GM19238 (cell line): ENCODE results near the gene DVL1.

Experiments
- DNase-seq: peaks from one replicate; pipeline ENCODE4 v3.0.0; 2011; ENCODE audit warnings: low spot score; ENCODE audit not compliant: insufficient read length

DVL1 gene

DNA sequence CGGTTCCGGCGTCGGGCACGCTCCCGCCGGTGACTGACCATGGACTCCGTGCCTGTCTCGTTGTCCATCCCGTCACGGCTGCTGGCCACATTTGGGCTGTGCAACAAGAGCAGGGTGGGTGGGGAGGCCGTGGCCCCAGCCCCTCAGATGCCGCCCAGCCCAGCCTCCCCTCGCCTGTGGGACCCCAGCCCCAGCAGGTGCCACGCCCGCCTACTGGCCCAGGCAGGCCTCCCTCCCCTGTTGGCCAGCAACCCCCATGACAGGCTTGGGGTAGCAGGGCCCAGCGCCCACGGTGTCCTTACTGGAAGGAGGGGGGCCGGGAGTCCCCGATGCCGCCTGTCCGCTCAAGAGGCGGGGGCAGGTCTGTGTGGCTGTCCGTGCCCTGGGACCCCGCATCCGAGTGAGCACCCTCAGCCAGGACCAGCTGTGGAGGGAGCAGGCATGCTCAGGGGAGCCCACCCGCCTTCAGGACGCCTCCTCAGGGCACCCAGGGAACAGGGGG lies 7.1 kb downstream of the DVL1 start:
- DNase-seq: no peak

- no peak for DNase-seq
Measured at GRCh38 chr1:1341549-1342021, 7.6 kb downstream of the DVL1 start.

GRCh38 chr1:1340791-1341548 lies 8.2 kb downstream of the DVL1 start:
- DNase-seq: no peak

DNA sequence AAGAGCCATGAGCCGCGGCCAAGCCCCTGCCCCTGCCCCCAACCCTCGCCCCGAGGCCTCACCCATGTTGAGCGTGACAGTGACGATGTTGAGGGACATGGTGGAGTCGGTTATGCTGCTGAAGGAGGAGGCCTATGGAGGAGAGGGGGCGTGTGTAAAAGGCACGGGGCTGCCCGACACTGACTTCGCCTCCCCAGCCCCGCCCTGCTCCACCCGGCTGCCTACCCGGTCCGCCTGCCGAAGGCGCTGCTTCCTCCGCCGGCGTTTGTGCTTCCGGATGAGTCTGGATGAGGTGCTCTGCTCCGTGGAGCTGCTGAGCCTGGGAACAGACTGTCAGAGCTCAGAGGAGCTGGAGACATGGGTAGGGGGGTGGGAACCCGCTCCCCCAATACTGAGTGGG lies 9.0 kb downstream of the DVL1 start:
- DNase-seq: no peak

GRCh38 chr1:1338278-1338677 lies 10.9 kb downstream of the DVL1 start:
- no peak for DNase-seq

GRCh38 chr1:1337793-1338147 lies 11.4 kb downstream of the DVL1 start:
- DNase-seq: peak; percentile 62

GRCh38 chr1:1336931-1337792 lies 12.1 kb downstream of the DVL1 start:
- no peak for DNase-seq

GRCh38 chr1:1336446-1336845 lies 12.8 kb downstream of the DVL1 start:
- no peak for DNase-seq

DNA sequence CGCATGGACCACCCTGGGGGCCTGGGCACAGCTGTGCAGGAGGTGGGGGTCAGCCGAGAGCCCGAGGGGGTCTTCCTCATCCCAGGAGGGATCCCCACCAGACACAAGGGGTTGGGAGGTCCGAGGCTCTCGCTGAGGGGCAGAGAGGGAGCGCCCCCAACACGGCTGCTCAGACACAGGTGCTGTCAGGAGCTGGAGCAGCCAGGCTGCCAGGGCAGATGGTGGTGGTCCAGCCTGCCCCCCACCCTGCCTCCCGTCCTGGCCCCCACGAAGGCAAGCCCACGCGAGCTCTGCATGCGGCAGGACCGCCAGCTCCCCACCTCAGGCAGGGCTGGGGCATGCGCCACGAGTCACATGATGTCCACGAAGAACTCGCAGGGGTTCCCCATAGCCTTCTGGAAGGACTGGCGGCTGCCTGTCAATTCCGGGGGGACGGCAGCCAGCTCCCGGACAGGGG lies 13.4 kb downstream of the DVL1 start:
- no peak for DNase-seq

DNA sequence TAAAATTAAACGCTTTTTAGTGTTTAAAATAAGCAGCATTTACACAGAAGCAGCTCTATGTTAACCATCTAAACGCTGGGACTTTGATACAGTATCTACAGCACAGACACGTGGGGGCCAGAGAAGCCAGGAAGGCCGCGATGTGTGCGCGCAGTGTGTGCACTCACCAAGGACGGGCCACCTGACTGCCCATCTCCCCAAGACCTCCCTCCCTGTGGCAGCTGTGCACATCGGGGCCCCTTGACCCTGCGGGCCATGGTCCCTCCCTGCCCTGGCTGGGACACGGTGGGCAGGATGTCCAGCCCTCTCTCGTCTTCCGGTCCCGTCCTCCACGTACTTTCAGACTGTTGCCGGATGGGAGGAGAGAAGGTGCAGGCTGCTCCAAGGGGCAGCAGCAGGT lies 13.9 kb downstream of the DVL1 start:
- no peak for DNase-seq

DNA sequence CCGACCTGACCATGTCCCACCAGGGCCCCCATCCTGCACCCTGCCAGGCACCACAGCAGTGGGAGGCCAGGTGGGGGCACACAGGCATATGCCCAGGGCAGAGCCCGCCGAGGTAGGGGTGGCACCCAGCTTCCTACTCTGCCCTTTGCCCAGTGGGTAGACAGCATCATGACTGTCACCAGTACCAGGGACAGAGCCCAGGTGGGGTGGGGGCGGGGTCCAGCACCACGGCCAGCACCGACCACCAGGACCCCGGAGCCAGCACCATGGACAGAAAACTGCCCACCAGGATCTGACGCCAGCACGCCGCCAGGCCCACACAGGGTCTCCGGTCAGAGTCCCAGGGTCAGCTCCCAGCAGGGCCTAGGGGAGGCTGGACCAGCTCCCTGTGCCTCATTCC lies 14.4 kb downstream of the DVL1 start:
- no peak for DNase-seq

GRCh38 chr1:1333551-1334241 lies 15.5 kb downstream of the DVL1 start:
- DNase-seq: no peak

GRCh38 chr1:1332774-1333480 lies 16.3 kb downstream of the DVL1 start:
- no peak for DNase-seq

DNA sequence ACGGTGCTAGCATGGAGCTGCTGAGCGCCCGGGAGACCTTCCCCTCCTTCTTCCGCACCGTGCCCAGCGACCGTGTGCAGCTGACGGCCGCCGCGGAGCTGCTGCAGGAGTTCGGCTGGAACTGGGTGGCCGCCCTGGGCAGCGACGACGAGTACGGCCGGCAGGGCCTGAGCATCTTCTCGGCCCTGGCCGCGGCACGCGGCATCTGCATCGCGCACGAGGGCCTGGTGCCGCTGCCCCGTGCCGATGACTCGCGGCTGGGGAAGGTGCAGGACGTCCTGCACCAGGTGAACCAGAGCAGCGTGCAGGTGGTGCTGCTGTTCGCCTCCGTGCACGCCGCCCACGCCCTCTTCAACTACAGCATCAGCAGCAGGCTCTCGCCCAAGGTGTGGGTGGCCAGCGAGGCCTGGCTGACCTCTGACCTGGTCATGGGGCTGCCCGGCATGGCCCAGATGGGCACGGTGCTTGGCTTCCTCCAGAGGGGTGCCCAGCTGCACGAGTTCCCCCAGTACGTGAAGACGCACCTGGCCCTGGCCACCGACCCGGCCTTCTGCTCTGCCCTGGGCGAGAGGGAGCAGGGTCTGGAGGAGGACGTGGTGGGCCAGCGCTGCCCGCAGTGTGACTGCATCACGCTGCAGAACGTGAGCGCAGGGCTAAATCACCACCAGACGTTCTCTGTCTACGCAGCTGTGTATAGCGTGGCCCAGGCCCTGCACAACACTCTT lies 17.0 kb downstream of the DVL1 start:
- no peak for DNase-seq

DNA sequence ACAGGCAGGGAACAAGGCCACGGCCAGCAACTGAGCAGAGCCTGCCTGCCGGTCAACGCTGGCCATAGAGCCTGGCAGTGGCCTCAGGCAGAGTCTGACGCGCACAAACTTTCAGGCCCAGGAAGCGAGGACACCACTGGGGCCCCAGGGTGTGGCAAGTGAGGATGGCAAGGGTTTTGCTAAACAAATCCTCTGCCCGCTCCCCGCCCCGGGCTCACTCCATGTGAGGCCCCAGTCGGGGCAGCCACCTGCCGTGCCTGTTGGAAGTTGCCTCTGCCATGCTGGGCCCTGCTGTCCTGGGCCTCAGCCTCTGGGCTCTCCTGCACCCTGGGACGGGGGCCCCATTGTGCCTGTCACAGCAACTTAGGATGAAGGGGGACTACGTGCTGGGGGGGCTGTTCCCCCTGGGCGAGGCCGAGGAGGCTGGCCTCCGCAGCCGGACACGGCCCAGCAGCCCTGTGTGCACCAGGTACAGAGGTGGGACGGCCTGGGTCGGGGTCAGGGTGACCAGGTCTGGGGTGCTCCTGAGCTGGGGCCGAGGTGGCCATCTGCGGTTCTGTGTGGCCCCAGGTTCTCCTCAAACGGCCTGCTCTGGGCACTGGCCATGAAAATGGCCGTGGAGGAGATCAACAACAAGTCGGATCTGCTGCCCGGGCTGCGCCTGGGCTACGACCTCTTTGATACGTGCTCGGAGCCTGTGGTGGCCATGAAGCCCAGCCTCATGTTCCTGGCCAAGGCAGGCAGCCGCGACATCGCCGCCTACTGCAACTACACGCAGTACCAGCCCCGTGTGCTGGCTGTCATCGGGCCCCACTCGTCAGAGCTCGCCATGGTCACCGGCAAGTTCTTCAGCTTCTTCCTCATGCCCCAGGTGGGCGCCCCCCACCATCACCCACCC lies 17.9 kb downstream of the DVL1 start, which contains the start of gene TAS1R3:
TAS1R3 (plus strand) TSS at position 213 of the 898 bp plus-strand sequence; CDS start at position 279, 66 bp downstream.
- no peak for DNase-seq

GRCh38 chr1:1330366-1331067 lies 18.7 kb downstream of the DVL1 start:
- no peak for DNase-seq

DNA sequence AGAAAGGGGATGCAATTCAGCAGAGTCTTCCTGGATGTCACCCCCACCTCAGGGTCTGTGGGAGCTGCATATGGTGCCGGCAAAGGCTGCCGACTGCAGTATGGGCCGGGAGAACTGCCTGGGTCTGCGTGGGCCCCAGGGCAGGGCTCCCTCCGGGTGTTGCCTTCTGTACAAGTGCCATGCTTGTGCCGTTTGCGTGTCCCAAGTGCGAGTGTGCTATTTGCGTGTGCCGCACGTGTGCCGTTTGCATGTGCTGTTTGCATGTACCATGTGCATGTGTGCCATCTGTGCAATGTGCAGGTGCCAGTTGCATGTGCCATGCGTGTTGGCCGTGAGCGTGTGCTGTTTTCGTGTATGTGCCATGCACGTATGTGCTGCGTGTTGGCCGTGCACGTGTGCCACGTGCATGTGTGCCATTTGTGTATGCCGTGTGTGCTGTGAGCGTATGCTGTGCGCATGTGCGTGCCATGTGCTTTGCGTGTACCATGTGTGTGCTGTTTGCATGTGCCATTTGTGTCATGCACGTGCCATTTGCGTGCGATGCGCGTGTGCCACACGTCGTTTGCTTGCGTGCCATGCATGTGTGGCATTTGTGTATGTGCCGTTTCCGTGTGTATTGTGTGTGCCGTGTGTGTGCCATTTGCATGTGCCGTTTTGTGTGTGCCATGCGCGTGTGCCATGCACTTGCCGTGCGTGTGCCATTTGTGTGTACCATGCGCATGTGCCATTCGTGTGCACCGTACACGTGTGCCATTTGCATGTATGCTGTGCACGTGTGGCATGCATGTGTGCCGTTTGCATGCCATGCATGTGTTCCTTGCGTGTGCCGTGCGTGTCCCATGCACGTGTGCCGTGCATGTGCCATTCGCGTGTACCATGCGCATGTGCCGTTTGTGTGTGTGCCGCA lies 19.7 kb downstream of the DVL1 start:
- DNase-seq: no peak

GRCh38 chr1:1328254-1328653 lies 21.0 kb downstream of the DVL1 start:
- DNase-seq: no peak
